A673 (cell line): ENCODE data around the gene MYO3A.

Source experiments
- CTCF ChIP-seq: fragments of 300-800, 200-600 bp; sonication (generic); conservative IDR thresholded peaks from 2 replicates; pipeline ENCODE4 v1.5.1; 2017; ENCODE audit warnings: low read depth, mild to moderate bottlenecking, antibody characterized with exemption, low read length, moderate library complexity, mixed read lengths
- EZH2 ChIP-seq: fragments of 200-600 bp; sonication (generic); IDR thresholded peaks from 2 replicates; pipeline ENCODE4 v1.6.1; 2017; ENCODE audit warnings: borderline replicate concordance, low read depth, mild to moderate bottlenecking, mixed read lengths, antibody characterized with exemption, low read length; ENCODE audit not compliant: poor library complexity, severe bottlenecking

- TF ChIP-seq CTCF (no peak), EZH2 (no peak)
Observed at GRCh38 chr10:26044141-26044749, 110.2 kb downstream of the MYO3A start.
